Stimulated activated CD4-positive, alpha-beta T cell treated with anti-CD3 and anti-CD28 coated beads, Interleukin-4, amount 100 ng/mL, for 24 hours (primary cell): ENCODE data around the gene PACS1.

ENCODE experiments used
- DNase-seq: peaks from one replicate; pipeline ENCODE4 v3.0.0-alpha.2; 2020

Gene PACS1

DNA sequence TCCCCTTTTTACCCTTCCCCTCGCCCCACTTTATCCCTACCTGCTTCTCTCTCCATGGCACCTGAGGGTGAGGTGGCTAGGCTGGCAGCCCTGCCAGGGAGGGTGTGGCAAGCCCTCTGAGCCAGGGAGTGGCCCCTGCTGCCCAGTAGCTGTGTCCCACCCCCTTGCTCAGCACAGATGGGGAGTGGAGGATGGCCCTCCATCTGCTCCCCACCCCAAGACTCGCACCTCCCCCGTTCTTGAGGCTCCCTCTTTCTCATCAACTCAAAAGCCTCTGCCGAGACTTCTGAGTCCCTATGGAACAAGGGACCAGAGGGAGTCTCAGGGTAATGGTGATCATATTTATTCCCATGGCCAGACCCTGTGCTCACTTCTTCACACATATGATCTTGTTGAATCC is 223.3 kb downstream of the PACS1 start:
- no peak for DNase-seq

DNA sequence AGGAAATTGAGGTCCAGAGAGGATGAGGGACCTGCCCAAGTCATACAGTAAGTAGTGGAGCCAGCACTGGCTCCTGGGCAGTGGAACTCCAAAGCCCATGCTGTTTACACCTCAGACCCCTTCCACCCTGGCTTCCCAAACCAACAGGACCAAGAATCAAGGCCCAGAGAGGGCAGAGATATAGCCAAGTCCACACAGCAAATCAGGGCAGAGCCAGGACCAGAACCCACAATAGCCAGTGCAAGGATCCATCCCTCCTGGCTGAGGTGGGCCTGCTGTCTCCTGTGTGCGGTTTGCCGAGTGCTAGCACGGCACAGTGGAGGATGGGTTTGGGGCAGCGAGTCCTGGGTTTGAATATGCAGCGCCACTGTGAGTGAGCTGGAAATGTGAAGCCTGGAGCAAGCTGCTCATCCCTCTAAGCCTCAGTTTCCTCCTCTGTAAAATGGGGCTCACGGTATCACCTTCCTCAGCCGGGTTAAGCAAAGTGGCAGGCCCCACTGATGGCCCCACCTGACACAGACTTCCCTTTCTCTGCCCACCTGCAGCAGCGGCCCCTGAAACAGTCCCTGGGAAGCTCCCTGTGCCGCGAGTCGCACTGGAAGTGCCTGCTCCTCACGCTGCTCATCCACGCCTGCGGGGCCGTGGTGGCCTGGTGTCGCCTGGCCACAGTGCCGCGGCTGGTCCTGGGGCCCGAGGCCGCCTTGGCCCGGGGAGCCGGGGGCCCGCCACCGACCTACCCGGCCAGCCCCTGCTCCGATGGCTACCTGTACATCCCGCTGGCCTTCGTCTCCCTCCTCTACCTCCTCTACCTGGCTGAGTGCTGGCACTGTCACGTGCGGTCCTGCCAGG is 223.9 kb downstream of the PACS1 start:
- DNase-seq, result no peak
